NCI-H1092 treated with DMSO at 0.1 percent for 48 hours (cell line): ENCODE measurements around the gene NUP133.
"Not testable (repeated sequence)": the region's sequence is repeated elsewhere in the genome, so short reads cannot be mapped to it uniquely, and the experiment has no call there.

Experiments
- DNase-seq: peaks from one replicate; lab custom pipeline; 2025; lab: John Stamatoyannopoulos, UW

NUP133 gene

GRCh38 chr1:229507951-229508822, at the start of gene NUP133:
Gene NUP133 (minus strand): TSS chr1:229508341. CDS start chr1:229508249, 92 bp downstream.
- peak; percentile 99 for DNase-seq

- no peak for DNase-seq
Measured at GRCh38 chr1:229557200-229557850, 49.2 kb upstream of the NUP133 start.

DNA sequence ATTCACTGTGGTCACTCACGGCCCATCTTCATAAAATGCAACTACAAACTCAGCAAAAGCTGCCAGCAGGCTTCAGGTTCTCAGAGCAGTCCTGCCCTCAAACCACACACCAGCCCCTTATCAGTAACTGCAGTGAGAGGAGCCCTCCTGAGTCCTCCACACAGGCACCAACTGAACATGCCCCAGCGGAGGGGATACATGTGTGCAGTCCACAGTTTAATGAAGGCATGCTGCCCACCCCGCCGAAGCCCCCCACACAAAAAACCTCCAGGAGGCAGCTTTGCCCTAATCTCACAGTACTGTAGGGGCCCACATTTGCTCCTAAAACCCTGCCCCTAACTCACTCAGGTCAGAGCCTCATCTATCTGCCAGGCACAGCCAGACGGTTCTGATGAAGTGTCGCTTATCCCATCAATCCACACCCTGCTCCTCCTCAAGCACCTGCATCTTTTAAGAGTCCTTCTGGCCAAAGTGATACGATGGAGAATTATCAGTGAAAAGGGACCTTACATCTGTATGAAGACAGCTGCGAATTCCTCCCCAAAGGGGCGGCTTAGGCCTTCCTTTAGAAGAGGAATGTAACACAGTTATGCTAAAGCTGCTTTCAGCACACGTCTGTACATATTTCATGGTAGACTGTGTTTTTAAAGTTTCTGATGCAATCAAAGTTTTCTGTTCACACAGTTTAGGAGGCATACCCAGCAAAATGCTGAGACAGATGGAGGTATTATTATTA, 46.9 kb upstream of the NUP133 start:
- no peak for DNase-seq

- no peak for DNase-seq
Measured at GRCh38 chr1:229553621-229554130, 45.5 kb upstream of the NUP133 start.

- DNase-seq: no peak
Measured at GRCh38 chr1:229552732-229553131, 44.6 kb upstream of the NUP133 start.

- no peak for DNase-seq
Measured at GRCh38 chr1:229550812-229551567, 42.8 kb upstream of the NUP133 start.

GRCh38 chr1:229547542-229547941, 39.4 kb upstream of the NUP133 start:
- no peak for DNase-seq

GRCh38 chr1:229544587-229544986, 36.4 kb upstream of the NUP133 start:
- DNase-seq: no peak

- no peak for DNase-seq
Measured at GRCh38 chr1:229539863-229540506, 31.8 kb upstream of the NUP133 start.

DNA sequence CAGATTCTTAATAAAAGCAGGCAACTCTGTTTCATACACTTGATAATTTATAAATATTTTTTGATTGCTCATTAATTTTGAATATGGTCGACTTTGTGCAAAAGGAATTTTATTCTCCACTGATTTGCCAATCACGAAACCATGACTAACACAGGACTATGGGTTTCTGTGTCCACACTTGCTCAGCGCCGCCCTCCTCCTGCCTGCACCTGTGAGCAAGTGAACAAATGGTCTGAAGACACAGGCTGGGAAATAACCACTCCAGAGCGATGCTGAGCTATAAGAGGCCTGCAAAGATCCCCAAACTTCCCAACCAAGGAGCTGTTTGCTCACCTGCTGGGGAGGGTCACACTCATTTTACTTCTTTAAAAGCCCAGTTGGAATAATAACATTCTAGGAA, 30.8 kb upstream of the NUP133 start:
- DNase-seq: no peak

DNA sequence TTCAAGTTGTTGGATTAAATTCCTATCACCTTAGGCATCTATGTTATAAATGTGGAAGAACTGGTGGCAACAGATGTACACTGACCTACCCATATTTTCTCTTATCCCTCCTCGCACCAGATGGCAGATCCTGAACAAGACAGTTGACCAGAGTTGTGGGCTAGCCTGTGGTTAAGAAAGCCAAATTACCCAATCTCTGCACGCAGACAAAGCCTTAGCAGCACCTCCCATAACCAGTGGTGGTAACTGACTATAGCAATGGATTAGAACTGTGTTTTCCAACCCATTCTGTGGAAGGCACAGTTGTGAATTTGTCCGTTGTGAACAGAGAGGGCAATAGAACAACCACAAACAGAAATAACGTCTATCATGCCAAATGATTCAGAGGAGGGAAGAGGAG, 29.8 kb upstream of the NUP133 start:
- DNase-seq: no peak

GRCh38 chr1:229536982-229537381, 28.8 kb upstream of the NUP133 start:
- no peak for DNase-seq

DNA sequence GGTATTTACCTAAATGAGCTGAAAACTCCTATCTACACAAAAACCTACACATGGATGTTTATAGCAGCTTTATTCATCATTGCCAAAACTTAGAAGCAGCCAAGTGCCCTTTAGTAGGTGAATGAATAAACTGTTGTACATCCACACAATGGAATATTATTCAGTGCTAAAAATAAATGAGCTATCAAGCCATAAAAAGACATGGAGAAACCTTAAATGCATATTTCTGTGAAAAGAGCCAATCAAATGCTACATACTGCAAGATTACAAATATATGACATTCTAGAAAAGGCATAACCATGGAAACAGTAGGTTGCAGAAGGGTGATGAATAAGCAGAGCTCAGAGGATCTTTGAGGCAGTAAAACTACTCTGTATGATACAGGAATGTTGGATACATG, 27.1 kb upstream of the NUP133 start:
- DNase-seq: no peak

GRCh38 chr1:229531326-229531725, 23.2 kb upstream of the NUP133 start:
- DNase-seq: no peak

- DNase-seq: no peak
Measured at GRCh38 chr1:229529639-229530038, 21.5 kb upstream of the NUP133 start.

GRCh38 chr1:229526695-229527094, 18.6 kb upstream of the NUP133 start:
- no peak for DNase-seq

GRCh38 chr1:229523052-229523451, 14.9 kb upstream of the NUP133 start:
- DNase-seq: no peak

- peak; percentile 64 for DNase-seq
Measured at GRCh38 chr1:229514578-229515275, 6.6 kb upstream of the NUP133 start.

- not testable (repeated sequence) for DNase-seq
Measured at GRCh38 chr1:229511625-229512024, 3.5 kb upstream of the NUP133 start.

DNA sequence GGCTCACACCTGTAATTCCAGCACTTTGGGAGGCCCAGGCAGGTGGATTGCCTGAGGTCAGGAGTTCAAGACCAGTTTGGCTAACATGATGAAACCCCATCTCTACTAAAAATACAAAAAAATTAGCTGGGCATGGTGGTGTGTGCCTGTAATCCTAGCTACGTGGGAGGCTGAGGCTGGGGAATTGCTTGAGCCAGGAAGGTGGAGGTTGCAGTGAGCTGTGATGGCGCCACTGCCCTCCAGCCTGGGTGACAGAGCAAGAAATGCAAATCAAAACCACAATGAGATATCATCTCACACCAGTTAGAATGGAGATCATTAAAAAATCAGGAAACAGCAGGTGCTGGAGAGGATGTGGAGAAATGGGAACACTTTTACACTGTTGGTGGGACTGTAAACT, 3.1 kb upstream of the NUP133 start:
- not testable (repeated sequence) for DNase-seq

DNA sequence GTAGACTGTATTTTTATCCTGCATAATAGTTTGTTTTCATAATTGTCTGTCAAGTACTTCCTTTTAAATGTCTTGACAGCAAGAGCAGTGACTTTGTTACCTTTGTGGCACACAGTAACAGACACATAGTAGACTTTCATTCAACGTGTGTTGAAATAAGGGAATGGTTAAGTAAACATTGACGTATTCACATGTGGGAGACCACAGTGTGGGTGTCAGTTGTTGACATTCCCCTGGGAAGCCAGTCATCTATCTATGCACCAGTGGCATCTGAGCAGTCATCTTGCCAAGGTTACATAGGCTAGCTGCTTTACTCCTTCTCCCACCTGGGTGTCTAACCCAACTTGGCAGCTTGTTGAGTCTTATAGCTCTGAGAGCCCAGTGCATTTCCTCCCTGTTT, 1.4 kb upstream of the NUP133 start:
- DNase-seq: no peak
